Cardiac muscle cell (in vitro differentiated cells and primary cell): ENCODE results near the gene SAMMSON. TPM values are rescaled to one million over a fixed set of nuclear protein-coding genes. Genes with fewer than 3 reads are reported as not detected.
A peak's percentile ranks its signal among the peaks of the same experiment; 100 is the strongest.

Source experiments
- DNase-seq, 2 donors: peaks; one replicate each; pipeline versions ENCODE4 v3.0.0 to v3.0.0-alpha.2; 2010 to 2017; ENCODE audit warnings: low read depth in 1 of 2, low spot score in 1 of 2
- H3K27ac ChIP-seq: fragments of 200-600 bp; sonication (generic); 2 replicates; pipeline ENCODE4 v1.5.1; 2016
- H3K27me3 ChIP-seq: fragments of 200-600 bp; sonication (generic); 2 replicates; pipeline ENCODE4 v1.6.0; 2016; ENCODE audit warnings: control low read depth
- H3K36me3 ChIP-seq: fragments of 200-600 bp; sonication (generic); 2 replicates; pipeline ENCODE4 v1.5.1; 2016; ENCODE audit warnings: control low read depth
- H3K4me1 ChIP-seq: fragments of 200-600 bp; sonication (generic); 2 replicates; pipeline ENCODE4 v1.8.1; 2017; ENCODE audit warnings: low read depth, mild to moderate bottlenecking, mixed run types
- H3K4me3 ChIP-seq: fragments of 200-600 bp; sonication (generic); 2 replicates; pipeline ENCODE4 v1.5.1; 2016; ENCODE audit warnings: mild to moderate bottlenecking
- H3K9me3 ChIP-seq: fragments of 200-600 bp; sonication (generic); 2 replicates; pipeline ENCODE4 v1.5.1; 2017; ENCODE audit warnings: low read depth, mild to moderate bottlenecking, control low read depth
- polyA plus RNA-seq: library from polyadenylated mRNA; unstranded; fragments of >200 nt; fragmentation: Nextera tagmentation; extraction: Ambion mirVana; gene quantifications from 2 replicates; pipeline ENCODE4 v1.2.1, GENCODE V29; 2016
- total RNA-seq: library from RNA; depleted of rRNA; stranded (reverse); fragments of >200 nt; gene quantifications from 2 replicates; pipeline ENCODE4 v1.2.3, GENCODE V29; 2016
- TF ChIP-seq, protein P1 (sequence below): IDR thresholded peaks from 2 replicates; pipeline ENCODE4 v1.5.1; 2012; ENCODE audit warnings: low read depth, mild to moderate bottlenecking, low read length

Gene SAMMSON
- total and polyA plus RNA-seq, 2 experiments from 2014 or later = 0.06 TPM; not detected in 1

DNA sequence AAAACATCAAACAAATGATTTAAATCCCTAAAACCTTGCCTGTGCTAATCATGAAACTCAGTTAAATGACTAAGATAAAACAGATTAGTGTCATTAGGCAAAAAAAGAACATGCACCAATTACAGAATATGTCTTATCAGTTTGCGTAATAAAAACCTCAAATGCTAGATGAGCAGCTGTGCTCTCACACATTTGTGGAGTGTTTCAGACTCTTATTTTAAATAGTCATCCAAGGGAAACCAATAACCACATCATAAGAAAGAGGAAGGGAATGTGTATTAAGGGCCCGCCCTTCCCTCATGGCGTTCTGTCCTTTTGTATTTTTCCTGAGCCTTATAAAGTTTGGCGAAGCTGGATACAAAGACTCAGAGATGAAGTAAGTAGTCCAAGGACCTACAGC lies 6.6 kb downstream of the SAMMSON start:
- Histone ChIP-seq H3K27ac (no peak overlapping the region), H3K4me1 (no peaks in the 10 kb centered on the region), H3K9me3 (no peaks in the 10 kb centered on the region), H3K36me3 (no peaks in the 10 kb centered on the region), H3K4me3 (no peak overlapping the region), H3K27me3 (no peaks in the 10 kb centered on the region)
- TF ChIP-seq, protein P1, sequence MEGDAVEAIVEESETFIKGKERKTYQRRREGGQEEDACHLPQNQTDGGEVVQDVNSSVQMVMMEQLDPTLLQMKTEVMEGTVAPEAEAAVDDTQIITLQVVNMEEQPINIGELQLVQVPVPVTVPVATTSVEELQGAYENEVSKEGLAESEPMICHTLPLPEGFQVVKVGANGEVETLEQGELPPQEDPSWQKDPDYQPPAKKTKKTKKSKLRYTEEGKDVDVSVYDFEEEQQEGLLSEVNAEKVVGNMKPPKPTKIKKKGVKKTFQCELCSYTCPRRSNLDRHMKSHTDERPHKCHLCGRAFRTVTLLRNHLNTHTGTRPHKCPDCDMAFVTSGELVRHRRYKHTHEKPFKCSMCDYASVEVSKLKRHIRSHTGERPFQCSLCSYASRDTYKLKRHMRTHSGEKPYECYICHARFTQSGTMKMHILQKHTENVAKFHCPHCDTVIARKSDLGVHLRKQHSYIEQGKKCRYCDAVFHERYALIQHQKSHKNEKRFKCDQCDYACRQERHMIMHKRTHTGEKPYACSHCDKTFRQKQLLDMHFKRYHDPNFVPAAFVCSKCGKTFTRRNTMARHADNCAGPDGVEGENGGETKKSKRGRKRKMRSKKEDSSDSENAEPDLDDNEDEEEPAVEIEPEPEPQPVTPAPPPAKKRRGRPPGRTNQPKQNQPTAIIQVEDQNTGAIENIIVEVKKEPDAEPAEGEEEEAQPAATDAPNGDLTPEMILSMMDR = no peak
- peak in 1 of 2 donors; percentile 32 for DNase-seq

DNA sequence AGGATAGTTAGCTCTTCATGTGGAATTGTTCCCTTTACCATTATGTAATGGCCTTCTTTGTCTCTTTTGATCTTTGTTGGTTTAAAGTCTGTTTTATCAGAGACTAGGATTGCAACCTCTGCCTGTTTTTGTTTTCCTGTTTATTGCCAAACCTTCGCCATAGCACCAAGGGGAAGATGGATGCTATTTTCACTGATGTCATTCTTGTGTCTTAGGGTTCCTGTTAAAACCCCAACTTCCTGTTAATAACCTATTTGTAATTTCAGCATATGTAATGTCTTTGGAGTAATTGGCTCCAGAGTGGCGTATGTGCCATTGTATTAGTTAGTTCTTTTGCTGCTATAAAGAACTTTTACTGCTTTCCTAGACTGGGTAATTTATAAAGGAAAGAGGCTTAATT lies 10.8 kb downstream of the SAMMSON start:
- TF ChIP-seq, protein P1 = no peak
- no peaks in the 10 kb centered on the region for H3K27me3 ChIP-seq
- no peaks in the 10 kb centered on the region for H3K9me3 ChIP-seq
- no peak overlapping the region for H3K4me3 ChIP-seq
- no peak overlapping the region for H3K27ac ChIP-seq
- H3K36me3 ChIP-seq = no peaks in the 10 kb centered on the region
- DNase-seq = no peak
- no peaks in the 10 kb centered on the region for H3K4me1 ChIP-seq

DNA sequence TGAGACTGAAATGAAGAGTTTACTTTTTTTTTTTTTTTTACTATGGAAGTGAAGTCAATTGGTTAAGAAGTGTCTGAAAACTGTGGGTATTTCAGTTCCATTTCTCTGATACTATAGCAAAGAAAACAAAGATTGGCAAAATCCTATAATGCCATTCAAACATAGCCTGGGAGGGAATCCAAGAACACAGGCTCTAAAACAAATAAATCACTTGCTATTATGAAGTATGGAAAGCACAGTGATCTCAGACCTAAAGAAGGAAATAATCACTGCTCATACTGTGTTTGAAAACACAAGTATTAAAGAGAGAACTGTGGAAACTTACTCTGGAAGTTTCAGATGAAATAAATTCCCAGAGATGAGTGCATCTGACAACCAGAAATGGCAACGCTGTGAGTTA lies 12.0 kb downstream of the SAMMSON start:
- Histone ChIP-seq H3K4me3 (no peak overlapping the region), H3K36me3 (no peaks in the 10 kb centered on the region), H3K9me3 (no peaks in the 10 kb centered on the region), H3K4me1 (no peaks in the 10 kb centered on the region), H3K27ac (no peak overlapping the region), H3K27me3 (no peaks in the 10 kb centered on the region)
- TF ChIP-seq, protein P1 = no peak
- DNase-seq = no peak

DNA sequence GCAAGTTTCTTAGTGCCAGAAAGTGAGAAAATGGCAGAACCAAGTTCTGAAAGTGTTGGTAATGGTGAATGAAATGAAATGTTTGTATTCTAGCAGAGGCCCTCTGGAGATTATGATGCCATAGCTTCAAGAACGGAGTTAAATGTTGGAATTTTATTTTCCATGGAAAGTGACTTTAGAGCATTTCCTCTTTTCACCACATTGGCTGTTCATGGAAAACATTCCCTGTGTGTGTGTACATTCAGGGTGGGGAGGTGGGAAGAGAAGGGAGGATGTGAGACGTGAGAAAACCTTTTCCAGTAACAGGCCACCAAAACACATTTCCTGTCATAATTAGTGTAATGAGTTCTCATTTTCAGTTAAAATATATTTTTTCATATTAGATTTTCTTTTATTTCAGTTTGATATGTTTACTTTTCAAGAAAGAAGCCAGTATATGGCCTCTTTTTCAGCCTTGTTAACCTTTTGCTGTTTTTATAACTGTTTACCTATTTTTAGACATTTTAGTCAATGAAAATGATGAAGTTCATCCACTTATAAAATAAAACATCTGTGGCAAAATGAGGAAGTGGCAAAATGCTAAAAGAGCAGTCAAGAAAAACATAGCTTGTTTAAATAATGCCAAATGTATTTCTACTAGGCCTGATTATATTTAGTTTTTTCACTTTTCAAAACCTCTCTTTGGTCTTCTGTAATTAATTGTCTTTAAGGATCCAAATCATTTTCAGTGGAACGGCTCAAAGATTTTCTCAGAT lies 21.6 kb downstream of the SAMMSON start:
- Histone ChIP-seq H3K27me3 (no peaks in the 10 kb centered on the region), H3K27ac (no peak overlapping the region), H3K4me1 (no peaks in the 10 kb centered on the region), H3K4me3 (no peak overlapping the region), H3K36me3 (no peaks in the 10 kb centered on the region), H3K9me3 (no peaks in the 10 kb centered on the region)
- TF ChIP-seq, protein P1 = no peak
- no peak for DNase-seq

DNA sequence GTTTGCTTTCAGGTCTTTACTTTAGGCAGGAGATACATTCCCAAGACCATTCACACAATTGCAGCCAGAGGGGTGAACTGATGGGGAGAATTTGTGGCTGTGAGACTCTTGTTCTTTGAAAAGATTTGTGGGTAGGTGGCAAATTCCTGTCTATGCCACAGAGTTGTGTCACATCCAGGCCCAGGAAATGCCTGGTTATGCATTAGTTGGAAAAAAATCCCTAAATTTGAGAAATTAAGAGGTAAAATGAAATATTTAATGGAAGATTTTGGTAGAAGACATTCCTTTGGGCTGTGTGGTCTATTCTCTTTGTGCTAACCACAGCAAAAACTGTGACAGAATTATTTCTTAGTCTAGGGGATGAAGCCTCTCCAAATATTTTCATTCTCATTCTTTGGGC lies 28.8 kb downstream of the SAMMSON start:
- TF ChIP-seq, protein P1 = no peak
- H3K27me3 ChIP-seq = no peaks in the 10 kb centered on the region

More for the DNA sequence above, 28.8 kb downstream of the SAMMSON start:
- H3K9me3 ChIP-seq = no peaks in the 10 kb centered on the region
- no peak overlapping the region for H3K4me3 ChIP-seq
- H3K27ac ChIP-seq = no peak overlapping the region
- no peaks in the 10 kb centered on the region for H3K4me1 ChIP-seq
- DNase-seq = no peak
- H3K36me3 ChIP-seq = no peaks in the 10 kb centered on the region
